ENCODE data around the gene SLC2A11.

DNA sequence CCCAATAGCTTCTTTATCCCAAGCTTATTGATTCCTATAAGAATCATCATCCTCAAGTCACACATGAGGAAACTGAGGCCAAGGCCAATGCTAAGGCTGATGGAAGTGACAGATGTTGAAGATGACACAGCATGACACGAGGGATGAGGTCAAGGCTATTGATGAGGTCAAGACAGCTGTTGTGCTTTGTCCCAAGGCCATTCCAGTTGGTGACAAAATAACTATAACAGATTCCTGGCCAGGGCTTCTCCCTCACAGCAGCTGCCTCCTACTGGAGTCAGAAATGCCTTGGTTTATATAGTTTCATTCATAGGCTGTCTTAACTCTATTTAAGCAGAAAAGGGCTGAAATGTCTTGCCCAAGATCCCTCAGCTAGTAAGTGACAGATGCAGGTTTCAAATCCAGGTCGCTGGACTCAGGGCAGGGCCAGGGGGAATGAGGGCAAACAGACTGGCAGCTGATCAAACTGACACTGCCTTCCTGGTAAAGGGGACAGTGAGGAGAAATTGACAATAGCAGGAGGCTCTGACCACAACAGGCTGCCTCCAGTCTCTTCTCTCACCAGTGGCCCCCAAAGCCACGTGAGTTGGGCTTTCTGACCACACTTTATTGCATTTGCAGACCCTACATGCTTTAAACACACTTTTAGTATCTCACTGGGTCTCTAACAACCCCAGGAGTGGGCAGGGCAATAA lies 53.0 kb downstream of the SLC2A11 start:
- TF ChIP-seq CTCF (IDR thresholded peaks at IDR 0.05 in 2 of 3, conservative IDR thresholded peaks at IDR 0.05 in 1 of 3; ENCODE audit: borderline replicate concordance in 1 of 3, insufficient read depth in 1 of 3, low read depth in 2 of 3, low read length in 2 of 3) (no peak), EZH2 (IDR thresholded peaks at IDR 0.05) (no peak), SRF (IDR thresholded peaks at IDR 0.05; ENCODE audit: low read depth) (no peak), POLR2AphosphoS5 (IDR thresholded peaks at IDR 0.05; ENCODE audit: low read depth, low read length) (no peak)
